Stimulated activated CD8-positive, alpha-beta memory T cell treated with anti-CD3 and anti-CD28 coated beads, Interleukin-7, amount 100 ng/mL, for 4 hours (primary cell): ENCODE data around the gene FMC1.
"Not testable (repeated sequence)": the region's sequence is repeated elsewhere in the genome, so short reads cannot be mapped to it uniquely, and the experiment has no call there.

Source experiments
- DNase-seq, 2 donors: peaks; one replicate each; pipeline ENCODE4 v3.0.0-alpha.2; 2020; ENCODE audit warnings: low read depth in 2 of 2

The FMC1 gene

DNA sequence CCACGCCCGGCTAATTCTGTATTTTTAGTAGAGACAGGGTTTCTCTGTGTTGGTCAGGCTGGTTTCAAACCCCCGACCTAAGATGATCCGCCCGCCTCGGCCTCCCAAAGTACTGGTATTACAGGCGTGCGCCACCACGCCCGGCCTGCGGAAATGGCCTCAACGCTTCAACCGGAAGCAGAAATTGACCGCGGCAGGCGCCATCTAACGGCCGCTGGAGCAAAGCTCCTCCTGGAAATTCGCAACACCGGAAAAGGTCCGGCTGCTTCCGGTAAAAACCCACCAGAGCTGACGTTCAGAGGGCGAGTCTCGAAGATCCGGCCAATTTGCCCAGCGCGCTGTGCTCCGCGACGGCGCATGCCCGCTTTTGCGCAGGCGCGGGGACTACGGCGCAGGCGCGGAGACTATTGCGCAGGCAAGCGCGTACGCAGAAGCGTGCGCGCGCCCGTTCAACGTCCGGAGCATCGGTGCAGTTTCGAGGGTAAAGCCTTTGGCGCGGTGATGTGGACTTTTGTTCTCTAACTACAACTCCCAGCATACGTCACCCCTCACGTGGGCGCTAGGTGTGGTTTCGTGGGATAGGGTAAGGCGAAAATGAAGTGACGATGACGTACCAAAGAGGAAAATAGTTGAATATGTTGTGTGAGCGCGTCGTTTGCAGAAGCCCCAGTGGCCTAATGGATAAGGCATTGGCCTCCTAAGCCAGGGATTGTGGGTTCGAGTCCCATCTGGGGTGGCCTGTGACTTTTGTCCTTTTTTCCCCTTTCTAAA is 915 bp upstream of the FMC1 start:
- peak; percentile 95 to 99 for DNase-seq

DNA sequence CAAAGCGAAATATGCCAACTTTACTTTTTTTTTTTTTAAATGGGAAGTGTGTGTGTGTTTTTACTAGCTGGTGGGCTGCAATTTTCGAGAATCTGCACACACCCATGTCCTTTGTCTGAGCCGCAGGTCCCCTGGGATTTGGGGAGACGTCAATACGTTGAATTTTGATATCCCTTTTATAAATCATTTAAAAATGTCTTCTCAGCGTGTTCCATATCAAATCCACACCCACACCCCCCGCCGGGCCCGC is 404 bp upstream of the FMC1 start:
- peak in 1 of 2 donors; percentile 61 for DNase-seq

DNA sequence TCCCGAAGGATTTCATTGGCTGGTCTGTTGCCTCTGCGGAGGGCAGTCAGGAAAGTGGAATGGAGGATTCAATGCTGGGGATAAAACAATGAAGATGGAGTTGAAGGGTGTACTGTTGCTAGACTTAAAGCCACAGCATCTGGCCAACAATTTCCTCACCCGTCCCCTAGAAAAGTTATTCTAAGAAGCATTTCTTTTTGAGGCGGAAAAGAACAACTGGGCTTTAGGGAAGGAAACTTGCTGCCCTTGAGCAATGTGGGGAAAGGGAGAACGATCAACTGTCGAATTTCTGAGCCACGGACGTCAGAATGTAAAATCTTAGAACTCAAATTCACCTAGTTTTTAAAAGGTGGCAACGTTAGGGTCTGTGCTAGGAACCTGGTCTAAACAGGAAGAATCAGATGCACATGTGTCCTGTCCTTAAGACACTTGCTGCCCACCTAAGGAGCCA is 664 bp downstream of the FMC1 start:
- DNase-seq: no peak

DNA sequence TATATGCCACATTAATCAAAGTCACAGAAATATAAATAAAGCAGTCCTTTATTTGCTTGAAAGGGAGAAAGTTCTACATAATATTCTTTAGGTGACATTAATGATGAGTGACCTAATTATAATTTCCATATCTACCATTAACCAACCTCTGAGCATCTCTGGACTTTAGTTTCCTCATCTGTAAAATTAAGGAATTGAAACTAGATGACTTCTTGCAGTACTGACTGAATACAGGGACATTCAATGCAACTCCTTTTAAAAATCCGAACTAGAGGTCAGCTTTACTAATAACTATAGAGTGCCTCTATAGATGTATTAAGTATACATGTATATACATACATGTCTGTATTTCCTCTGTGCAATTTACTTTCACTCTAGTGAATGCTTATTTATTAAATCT is 3.9 kb downstream of the FMC1 start:
- no peak for DNase-seq

DNA sequence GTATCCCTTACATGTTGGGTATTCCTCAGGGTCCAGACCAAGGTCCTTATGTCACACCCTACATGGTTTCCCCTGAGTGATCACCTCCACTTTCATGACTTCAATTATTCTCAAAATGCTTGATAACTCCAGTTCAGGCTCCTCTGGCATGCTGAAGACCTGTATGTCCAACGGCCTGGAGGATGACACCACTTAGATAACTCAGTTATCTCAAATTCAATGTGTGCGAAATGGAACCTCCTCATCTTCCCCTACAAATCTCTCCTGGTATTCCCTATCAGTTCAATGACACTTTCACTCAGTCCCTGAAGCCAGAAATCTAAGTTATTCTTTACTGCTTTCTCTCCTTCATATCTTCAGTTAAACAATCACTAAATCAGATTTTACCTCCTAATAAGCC is 9.9 kb downstream of the FMC1 start:
- DNase-seq: no peak

DNA sequence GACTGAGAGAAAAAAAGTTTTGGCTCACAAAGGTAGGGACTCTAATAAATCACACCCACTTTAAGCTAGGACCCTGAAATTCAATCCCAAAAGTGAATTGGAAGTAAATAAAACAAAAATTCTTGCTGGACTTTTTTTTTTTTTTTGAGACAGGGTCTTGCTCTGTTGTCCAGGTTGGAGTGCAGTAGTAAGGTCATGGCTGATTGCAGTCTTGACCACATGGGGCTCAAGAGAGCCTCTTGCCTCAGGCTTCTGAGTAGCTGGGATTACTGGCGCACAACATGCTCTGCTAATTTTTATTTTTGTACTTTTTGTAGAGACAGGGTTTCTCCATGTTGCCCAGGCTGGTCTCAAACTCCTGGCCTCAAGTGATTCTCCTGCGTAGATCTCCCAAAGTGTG is 13.6 kb downstream of the FMC1 start:
- DNase-seq: no peak

DNA sequence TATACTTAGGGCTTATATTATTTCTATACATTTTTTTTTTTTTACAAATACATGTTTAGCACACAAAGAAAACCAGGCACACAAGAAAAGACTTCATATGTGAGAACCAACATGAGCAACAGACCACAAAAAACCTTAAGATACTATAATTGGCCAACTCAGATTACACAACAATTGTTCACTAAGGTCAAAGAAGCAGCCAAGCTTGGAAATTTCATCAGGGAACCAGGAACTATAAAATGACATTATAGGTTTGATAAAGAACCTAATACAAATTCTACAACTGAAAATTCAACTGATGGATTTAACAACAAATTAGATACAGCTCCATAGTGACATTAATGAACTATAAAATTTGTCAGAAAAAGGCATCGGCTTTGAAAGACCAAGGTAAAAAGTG is 14.2 kb downstream of the FMC1 start:
- no peak for DNase-seq

DNA sequence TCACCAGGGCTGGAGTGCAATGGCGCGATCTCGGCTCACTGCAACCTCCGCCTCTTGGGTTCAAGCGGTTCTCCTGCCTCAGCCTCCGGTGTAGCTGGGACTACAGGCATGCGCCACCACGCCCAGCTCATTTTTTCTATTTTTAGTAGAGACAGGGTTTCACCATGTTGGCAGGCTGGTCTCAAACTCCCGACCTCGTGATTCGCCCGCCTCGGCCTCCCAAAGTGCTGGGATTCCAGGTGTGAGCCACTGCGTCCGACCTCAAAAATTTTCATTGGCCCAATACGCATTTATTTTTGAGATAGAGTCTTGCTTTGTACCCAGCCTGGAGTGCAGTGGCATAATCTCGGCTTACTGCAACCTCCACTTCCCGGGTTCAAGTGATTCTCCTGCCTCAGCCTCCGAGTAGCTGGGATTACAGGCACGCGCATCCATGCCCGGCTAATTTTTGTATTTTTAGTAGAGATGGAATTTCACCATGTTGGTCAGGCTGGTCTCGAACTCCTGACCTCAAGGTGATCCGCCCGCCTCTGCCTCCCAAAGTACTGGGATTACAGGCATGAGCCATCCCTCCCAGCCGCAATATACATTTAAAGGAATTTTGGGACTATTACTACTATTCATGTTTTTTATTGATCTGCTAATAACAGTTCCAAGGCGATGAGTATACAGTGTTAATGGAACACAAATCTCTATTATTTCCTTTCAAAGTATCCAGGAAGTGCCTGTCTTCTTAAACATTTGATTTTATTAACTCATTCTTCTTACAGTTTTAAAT is 16.8 kb downstream of the FMC1 start:
- DNase-seq: not testable (repeated sequence)

DNA sequence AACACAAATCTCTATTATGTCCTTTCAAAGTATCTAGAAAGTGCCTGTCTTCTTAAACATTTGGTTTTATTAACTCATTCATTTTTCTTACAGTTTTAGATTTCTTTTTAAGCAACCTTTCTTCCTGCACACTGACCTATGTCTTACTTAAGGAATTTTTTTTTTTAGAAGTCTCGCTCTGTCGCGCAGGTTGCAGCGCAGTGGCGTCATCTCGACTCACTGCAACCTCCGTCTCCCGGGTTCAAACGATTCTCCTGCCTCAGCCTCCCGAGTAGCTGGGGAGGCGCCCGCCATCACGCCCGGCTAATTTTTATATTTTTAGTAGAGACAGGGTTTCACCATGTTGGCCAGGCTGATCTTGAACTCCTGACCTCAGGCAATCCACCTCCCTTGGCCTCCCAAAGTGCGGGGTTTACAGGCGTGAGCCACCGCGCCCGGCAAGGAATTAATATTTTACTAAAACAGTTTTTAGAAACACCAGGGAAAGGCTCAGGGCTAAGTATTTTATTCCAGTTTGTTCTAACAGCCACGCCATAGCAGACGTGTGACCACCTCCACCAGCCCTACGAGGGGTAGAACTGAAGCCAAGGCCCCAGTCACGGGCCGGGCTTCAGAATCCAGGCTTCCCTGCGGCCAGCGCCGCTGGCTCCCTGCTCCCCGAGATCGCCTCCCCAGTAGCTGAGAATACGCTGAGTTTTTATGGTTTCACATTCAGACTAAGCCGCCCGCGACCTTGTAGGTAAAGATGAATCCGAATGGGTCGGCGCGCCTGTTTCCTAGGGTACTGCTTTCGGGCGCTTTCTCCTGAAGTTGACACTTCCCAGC is 17.6 kb downstream of the FMC1 start:
- peak in 1 of 2 donors; percentile 13 for DNase-seq

DNA sequence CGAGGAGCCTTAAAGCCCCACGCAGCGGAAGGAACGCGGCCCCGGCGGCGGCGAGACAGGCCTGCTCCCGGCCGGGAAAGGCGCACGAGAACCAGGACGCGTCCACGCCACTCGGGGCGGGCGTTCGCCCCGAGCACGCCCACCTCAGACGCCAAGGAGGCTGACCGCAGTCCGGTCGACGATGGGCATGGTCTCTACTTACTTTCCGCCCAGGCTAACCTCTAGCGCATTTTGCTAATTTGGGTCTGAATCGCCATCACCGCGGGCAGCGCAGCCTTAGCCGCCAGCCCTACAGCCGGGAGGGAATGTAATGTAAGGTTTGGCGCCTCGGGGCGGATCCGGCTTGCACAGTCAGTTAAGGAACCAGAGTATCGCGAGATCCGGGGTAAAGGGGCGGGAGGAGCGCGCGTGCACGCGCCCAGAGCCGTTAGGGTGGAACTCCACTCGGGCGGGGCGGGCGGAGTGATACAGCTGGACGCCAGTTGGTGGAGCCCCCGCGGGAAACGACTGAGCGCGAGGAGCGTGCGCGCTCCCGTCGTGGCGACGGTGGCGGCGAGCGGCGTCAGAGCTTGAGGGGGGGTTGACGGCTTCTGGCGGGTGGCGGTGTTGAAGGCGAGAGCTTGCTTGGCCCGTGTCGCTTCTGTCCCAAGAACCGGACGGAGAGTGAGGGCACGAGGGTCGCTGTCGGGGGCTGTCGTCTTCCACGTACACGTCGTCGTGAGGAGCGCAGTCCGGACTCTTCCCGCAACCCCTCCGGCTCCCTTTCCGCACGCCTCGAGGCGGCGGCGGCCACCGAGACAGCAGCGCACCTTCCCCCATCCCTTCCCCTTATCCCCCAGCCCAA is 18.5 kb downstream of the FMC1 start, which contains the start of gene LUC7L2:
Gene LUC7L2 (plus strand): TSS at position 529 of the 844 bp plus-strand sequence. CDS start 368 bp downstream, outside the sequence.
- DNase-seq: peak; percentile 99

DNA sequence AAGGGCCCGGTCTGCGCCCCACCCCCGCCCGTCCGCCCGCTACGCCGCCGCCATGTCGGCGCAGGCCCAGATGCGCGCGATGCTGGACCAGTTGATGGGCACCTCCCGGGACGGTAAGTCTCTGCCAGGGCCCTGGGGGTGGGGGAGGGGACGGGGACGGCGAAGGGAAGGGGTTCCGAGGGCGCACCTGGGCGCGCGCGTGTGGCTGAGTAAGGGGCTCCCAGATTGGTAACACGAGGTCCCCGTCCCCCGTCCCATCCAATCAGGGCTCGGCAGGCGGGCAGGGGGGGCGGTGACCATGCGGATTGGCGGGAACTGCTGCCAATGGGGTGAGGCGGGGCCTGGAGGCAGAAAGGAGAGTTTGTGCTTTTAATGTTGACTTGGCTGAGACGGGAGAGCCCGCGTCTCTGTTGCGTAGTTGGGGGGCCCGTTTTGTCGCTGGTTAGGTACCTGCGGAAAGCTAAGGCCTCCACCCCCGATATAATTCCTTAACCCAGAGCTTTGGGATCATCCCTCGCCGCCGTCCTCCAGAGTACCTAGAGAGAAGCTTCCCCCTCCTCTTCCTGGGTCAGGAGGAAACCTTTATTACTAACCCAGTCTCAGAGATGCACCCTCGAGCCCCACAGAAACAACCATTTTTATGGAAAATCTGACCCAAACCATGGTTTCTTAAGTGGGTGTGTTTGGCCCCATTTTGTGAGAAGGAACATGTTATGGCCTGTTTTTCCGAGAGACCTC is 19.2 kb downstream of the FMC1 start:
- peak; percentile 97 to 98 for DNase-seq

DNA sequence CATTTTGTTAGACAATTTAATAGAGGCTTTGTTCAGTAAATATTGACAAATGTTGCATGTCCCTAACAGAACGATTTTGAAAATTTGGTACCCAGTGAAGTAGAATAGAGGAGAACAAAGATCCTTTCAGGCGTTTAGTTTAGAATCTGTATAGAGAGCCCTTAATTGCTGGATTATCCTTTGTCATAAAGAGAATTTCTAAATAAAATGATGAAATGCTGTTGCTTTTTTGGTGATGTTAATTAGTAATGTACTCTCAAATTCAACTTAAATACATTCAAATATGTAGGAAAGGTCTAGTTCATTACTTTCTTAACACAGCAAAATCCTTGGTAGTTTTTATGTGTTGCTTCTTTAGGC is 19.8 kb downstream of the FMC1 start:
- no peak for DNase-seq

DNA sequence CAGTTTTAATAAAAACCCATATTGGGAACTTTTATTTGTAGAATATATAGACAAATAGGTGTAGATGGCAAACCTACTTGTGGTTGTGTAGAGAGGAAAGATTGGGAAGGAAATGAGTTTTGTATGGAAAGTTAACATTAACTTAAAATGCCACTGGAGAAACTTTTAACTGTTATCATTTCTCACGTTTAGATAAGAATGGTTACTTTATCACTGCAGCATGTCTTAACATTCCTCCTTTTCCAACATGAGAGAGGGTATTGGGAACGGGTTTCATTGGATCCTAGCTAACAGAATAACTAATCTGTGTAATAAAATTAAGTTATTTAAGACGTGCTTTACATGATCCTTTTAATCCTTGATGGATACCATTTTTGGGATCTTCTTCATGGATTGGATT is 20.4 kb downstream of the FMC1 start:
- DNase-seq: no peak

DNA sequence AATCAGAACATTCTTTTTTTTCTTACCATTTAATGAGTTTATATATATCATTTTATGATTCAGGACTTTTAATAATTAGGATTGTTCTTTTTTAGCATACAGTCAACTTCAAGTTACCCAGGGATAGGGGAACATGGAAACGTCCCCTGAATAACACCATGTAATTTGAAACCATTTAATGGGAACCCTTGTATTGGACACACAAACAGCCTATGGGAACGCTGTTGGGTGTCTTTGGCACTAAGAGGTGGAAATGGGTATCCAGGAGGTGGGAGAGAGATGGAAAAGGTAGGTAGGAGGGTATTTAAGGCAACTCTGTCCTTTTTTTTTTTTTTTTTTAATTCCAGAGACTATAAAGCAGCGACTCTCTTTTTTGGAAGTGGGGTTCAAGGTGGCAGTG is 21.2 kb downstream of the FMC1 start:
- DNase-seq: no peak

DNA sequence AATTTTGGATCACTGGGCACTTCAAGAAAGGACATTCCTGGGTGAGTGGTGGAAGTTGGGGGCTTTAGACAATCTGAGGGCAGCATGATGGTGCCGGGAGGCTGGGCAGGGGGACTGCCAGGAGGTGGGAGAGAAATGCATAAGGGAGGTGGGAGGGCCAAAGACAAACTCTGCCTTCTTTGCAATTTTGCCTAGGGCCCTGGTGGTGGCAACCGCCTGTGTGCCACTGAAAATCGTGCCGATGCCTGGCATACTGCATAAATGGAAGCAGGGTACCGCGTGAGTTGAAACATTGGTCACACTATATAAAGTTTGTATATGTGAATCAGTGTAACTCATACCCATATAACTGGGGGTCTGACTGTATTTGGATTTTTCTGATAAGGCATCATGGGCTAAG is 21.8 kb downstream of the FMC1 start:
- DNase-seq: no peak

DNA sequence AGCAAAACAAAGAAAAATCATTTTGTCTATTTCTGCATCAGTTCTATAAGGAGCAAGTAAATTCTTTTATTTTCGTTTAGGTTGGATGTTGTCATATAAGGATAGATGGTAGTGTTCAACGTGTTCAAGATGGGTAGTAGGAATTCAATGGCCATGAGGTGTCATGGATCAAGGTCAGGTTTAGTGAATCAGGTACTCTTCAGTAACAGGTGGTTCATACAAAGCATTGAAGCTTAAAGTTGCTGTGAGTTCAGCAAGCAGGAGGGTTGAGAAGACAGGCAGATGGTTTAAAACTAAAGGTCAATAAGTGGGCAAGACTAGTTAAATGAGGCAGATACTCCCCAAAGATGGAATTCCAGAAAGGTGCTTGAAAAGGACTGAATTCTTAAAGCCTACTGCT is 24.2 kb downstream of the FMC1 start:
- DNase-seq: no peak

DNA sequence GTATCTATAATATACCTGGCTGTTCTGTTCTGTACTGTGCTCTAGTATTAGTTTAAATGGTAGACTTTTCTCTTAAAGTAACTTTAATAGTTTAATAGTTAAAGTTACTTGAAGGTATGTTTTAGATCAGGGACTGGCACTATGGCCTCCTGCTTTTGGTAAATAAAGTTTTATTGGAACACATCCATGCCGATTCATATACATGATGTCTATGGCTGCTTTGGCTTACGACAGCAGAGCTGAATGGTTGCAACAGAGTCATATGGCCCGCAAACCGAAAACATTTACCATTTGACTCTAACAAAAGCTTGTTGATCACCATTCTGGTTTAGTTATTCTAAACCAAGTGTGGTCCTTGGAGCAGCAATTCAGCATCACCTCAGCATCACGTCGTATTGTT is 25.3 kb downstream of the FMC1 start:
- no peak for DNase-seq

DNA sequence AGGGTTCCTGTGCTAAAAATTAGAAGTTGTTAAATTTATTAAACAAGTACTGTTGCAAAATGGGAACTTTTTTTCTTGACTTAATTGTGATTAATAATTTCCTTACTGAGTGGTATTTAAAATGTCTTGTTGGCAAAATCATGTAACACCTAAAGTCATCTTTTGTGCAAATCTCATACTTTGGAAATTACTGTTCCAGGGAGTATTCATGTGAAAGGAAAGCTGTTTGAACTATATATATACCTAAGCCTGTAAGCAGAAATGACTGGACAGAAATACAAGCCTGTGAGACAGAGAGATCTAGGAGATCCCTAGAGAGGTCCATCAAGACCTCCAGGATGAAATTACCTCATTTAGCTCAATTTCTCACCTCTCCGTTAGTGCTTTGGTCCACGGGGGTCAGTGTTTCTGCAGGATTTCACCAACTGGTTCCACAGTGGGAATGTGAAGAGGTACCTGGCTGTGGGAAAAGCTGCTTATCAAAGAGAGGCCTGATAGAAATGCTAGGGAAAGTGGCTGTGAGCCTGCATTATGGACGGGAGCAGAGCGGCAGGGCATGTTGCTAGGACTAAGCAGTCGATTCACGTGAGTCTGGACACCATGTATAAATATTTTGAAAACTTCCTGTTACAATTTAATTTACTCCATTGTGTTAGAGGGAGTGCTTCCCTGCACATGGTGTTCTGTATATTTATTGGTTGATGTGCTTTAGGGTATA is 26.5 kb downstream of the FMC1 start:
- no peak for DNase-seq

DNA sequence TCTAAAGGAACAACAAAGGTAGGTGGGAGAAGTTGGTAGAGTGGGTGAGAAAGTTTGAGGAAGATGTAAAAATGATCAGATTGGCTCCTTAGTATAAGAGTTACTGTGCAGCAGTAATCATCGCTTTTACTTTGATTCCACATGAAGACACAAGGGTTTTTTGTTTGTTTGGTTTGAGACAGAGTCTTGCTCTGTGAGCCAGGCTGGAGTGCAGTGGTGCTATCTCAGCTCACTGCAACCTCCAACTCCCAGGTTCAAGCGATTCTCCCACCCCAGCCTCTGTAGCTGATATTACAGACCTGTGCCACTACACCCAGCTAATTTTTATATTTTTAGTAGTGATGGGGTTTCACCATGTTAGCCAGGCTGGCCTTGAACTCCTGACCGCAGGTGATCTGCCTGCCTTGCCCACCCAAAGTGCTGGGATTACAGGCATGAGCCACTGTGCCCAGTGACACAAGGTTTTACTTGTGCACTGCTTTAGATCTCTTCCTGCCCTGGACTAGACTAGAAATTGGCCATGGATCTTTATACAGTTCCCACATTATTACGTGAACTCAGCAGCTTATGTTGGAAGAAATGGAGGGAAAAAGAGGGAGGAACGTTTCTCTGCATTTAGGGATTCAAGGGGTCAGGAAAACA is 29.3 kb downstream of the FMC1 start:
- no peak for DNase-seq

DNA sequence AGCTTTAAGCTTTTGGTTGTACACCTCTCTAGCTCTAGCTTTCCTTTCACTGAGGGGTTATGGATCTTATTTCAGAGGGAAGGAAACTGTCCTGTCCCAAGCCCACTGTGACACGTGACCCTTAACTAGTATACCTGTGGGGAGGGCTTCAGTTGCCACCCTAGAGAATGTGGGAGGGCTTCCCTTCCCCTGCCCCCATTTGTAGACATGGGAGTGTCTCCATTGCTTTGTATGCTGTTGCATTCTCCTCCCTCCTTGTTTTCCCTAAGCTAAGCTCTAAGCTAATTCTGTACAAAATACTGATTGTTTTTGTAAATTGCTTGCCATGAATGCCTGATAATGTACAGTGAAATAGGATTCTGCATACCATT is 29.8 kb downstream of the FMC1 start:
- no peak for DNase-seq
